ENCODE measurements around the gene PI4KB.

The PI4KB gene

DNA sequence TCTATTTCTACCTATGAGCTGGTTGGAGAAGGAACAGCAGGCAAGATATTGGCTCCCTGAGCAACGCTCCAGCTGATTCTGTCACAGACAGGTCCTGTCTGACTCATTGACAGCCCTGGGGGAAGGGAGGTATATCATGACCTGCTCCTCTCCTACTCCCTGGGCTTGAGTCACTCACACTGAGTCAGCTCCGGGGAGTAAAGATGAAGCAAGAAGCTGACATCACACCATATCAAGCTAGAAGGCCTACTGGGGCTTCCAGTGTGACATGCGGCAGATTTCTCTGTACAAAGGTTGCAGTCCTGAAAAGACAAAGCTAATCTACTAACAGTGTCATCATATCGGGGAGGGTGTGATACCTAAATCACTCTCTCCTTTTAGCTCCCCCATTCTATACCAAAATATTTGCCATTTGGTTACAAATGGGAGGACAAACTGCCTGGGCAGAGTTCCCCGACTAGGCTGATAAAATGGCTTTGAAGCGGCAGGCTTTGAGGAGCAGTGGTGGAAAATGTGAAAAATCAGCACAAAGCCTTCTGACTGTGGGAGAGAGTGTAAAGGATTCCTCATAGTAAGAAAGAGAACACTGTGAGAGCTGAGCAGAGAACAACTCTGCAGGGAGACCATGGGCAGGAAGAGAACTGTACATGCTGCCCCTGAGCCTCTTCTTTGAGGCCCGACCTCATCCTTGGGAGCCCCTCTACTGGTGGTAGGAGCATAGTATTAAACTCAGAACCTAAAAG, 15.5 kb downstream of the PI4KB start:
- peak; percentile 95 for DNase-seq (ENCODE audit: low spot score)

- DNase-seq (ENCODE audit: low spot score), result no peak
Measured at GRCh38 chr1:151311011-151311410, 16.2 kb downstream of the PI4KB start.

- no peak for DNase-seq (ENCODE audit: low spot score)
Measured at GRCh38 chr1:151309811-151310323, 17.3 kb downstream of the PI4KB start.

DNA sequence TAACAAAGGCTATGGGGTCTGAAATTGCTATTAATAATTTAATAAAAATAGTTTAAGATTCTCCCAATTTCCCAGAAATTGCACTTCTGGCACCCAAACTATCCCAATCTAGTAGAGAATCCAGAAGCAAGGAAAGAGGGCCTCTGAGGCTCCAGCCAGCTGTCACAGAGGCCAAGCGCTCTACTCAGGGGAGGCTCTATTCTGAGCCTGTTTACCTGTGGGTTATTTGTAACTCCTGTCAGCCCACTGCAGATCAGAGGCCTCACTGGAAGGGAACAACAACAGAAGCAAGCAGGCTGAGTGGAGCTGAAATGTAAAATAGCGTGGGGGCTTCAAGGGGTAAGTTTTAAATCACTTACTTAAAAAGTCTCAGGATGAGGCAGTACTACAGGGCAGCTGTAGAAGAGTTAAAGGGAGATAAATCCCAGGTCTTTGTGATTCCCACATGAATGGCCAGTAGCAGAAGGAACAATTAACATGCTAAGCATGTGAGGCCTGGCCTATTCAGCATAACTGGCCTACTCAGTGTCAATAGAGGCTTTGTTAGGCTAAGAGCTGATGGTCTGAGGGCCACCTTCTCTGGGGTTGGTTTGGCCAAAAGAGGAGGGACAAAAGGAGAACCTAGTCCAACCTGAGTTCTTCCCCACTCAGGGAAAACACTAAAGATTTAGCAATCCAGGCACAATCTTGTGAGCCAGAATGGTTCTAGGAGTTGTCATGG, 32.3 kb downstream of the PI4KB start:
- no peak for DNase-seq (ENCODE audit: low spot score)

- DNase-seq (ENCODE audit: low spot score), result no peak
Measured at GRCh38 chr1:151293093-151293492, 34.1 kb downstream of the PI4KB start.

GRCh38 chr1:151292207-151293030, 34.8 kb downstream of the PI4KB start:
- DNase-seq (ENCODE audit: low spot score), result no peak

- DNase-seq (ENCODE audit: low spot score), result no peak
Measured at GRCh38 chr1:151290709-151291303, 36.4 kb downstream of the PI4KB start.

GRCh38 chr1:151289991-151290708, 37.1 kb downstream of the PI4KB start:
- no peak for DNase-seq (ENCODE audit: low spot score)

GRCh38 chr1:151289080-151289935, 37.9 kb downstream of the PI4KB start:
- DNase-seq (ENCODE audit: low spot score), result no peak

GRCh38 chr1:151288502-151288901, 38.7 kb downstream of the PI4KB start:
- DNase-seq (ENCODE audit: low spot score), result no peak

DNA sequence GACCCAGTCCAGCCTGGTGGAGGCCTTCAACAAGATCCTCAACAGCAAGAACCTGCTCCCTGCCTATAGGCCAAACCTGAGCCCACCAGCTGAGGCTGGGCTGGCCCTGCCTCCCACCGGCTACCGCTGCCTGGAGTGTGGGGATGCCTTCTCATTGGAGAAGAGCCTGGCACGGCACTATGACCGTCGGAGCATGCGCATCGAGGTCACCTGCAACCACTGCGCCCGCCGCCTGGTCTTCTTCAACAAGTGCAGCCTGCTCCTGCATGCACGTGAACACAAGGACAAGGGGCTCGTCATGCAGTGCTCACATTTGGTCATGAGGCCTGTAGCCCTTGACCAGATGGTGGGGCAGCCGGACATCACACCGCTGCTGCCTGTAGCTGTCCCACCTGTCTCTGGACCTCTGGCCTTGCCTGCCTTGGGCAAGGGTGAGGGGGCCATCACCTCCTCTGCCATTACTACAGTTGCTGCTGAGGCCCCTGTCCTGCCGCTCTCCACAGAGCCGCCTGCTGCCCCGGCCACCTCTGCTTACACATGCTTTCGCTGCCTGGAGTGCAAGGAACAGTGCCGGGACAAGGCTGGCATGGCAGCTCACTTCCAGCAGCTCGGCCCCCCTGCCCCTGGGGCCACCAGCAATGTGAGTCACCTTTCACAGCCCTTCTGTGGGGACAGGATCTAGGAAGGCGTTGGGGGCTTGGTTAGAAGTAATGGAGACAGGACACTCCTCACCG, 39.3 kb downstream of the PI4KB start:
- no peak for DNase-seq (ENCODE audit: low spot score)

- no peak for DNase-seq (ENCODE audit: low spot score)
Measured at GRCh38 chr1:151287341-151287699, 39.9 kb downstream of the PI4KB start.

DNA sequence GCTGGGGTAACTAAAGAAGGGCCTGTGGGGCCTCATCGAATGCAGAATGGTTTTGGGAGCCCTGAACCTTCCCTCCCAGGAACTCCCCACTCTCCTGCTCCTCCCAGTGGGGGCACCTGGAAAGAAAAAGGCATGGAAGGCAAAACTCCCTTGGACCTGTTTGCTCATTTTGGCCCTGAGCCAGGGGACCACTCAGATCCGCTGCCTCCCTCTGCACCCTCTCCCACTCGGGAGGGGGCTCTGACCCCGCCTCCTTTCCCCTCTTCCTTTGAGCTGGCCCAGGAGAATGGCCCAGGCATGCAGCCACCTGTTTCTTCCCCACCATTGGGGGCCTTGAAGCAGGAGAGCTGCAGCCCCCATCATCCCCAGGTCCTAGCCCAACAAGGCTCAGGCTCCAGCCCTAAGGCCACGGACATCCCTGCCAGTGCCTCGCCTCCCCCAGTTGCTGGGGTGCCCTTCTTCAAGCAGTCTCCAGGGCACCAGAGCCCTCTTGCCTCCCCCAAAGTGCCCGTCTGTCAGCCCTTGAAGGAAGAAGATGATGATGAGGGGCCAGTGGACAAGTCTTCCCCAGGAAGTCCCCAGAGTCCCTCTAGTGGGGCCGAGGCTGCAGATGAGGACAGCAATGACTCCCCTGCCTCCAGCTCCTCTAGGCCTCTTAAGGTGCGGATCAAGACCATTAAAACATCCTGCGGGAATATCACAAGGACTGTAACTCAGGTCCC, 40.4 kb downstream of the PI4KB start:
- no peak for DNase-seq (ENCODE audit: low spot score)

DNA sequence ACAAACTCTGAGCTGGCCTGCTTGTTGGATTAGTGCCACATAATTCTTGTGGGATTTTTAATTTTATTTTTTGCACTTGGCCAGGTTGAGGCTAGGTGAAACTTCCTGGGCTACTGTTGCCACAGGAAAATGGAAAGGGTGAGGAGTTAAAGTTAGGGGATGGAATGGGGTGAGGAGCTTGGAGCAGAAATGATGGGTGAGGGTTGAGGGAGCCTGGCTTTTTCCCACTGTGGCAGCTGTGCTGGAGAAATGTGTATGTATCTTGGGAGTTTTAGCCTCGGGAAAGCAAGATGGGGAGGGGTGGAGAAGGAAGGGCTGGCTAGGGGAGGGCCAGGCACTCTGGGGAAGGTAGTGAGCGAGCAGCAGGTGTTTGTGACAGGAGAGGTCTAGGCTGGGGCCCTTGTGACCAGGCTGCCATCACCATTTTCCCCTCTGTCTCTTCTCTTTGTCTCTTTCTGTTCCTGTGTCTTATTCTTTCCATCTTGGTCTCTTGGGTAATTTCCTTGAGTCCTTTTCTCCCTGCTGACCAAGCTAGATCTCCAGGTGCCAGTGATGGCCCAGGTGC, 43.1 kb downstream of the PI4KB start:
- no peak for DNase-seq (ENCODE audit: low spot score)

DNA sequence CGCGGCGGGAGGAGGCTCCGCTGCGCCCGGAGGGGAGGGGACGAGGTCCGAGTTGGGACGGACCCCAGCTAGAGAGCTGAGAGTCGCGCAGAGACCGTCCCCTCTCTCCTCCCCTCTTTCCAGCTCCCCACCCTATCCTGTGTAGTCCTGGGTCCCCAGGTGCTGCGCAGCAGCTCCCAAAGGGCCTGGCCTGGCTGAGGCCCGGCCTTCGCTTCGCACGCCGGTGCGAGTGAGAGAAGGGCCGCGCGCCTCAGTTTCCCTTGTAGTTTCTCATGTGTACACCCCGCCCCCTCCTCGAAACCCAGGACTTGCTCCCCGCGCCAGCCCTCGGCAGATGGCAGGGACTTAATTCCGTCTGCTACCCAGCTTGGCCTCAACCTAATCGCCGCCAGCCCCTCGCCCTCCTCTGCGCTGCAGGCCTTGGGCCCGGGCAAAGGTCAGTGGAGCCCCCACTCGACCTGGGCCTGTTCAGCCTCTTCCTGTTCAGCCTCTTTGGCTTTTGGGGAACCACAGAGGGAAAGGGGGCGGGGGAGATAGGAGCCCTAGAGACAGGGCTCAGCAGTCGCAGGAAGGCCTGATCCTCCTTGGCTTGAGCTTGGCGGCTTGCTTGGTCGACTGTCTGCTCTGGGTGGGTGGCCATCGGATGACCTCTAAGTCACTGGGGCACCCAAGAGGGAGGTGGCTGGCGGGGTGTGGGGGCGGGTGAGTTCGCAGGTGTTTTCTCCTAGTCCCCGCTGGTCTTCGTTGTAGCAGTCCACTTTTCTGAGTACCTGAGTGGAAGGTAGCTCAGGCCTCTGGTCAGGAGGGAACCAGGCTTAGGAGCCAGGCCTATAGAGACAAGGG, 44.1 kb downstream of the PI4KB start:
- DNase-seq (ENCODE audit: low spot score), result no peak

GRCh38 chr1:151281969-151282882, 45.0 kb downstream of the PI4KB start, which contains the start of gene ZNF687:
Gene ZNF687, plus strand, starts transcription at chr1:151282299. Its CDS starts 3,993 bp downstream, at chr1:151286292.
- peak; percentile 98 for DNase-seq (ENCODE audit: low spot score)
